Stimulated activated CD8-positive, alpha-beta memory T cell treated with anti-CD3 and anti-CD28 coated beads, Interleukin-4, amount 100 ng/mL, for 48 hours (primary cell): Measurements from ENCODE around the gene SUMF1.
"Not testable (repeated sequence)": the region's sequence is repeated elsewhere in the genome, so short reads cannot be mapped to it uniquely, and the experiment has no call there.

Source experiments
- DNase-seq: peaks from one replicate; pipeline ENCODE4 v3.0.0-alpha.2; 2020

SUMF1 gene

DNA sequence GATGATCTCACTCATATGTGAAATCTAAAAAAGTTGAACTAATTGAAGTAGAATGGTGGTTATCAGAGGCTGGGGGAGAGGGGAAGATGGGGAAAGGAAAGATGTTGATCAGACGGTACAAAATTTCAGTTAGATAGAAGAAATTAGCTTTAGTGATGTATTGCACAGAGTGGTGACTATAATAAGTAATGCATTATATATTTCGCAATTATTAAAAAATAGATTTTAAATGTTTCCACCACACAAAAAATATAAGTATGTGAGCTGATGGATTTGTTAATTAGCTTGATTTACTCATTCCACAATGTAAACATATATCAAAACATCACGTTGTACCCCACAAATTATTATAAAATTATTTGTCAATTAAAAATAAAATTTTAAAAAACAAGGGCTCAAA, 8.1 kb downstream of the SUMF1 start:
- no peak for DNase-seq

DNA sequence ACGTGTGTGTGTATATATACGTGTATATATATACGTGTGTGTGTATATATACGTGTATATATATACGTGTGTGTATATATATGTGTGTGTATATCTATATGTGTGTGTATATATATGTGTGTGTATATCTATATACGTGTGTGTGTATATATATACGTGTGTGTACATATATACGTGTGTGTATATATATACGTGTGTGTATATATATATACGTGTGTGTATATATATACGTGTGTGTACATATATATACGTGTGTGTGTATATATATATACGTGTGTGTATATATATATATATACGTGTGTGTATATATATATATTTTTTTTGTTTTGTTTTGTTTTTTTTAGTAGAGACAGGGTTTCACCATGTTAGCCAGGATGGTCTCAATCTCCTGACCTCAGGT, 10.3 kb downstream of the SUMF1 start:
- DNase-seq: not testable (repeated sequence)

DNA sequence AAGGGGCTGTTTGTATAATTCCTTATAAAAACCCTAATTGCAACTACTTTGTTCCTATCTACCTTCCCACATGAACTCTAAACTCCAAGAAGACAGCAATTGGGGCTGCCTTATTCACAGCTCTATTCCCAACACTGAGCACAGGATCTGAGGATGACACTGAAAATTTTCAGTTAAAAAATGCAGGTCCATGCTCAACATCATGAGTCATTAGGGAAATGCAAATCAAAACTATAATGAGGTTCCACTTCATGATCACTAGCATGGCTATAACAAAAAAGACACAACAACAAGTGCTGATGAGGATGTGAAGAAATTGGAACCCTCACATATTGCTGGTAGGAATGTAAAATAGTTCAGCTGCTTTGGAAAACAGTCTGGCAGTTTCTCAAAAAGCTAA, 12.9 kb downstream of the SUMF1 start:
- DNase-seq: no peak

DNA sequence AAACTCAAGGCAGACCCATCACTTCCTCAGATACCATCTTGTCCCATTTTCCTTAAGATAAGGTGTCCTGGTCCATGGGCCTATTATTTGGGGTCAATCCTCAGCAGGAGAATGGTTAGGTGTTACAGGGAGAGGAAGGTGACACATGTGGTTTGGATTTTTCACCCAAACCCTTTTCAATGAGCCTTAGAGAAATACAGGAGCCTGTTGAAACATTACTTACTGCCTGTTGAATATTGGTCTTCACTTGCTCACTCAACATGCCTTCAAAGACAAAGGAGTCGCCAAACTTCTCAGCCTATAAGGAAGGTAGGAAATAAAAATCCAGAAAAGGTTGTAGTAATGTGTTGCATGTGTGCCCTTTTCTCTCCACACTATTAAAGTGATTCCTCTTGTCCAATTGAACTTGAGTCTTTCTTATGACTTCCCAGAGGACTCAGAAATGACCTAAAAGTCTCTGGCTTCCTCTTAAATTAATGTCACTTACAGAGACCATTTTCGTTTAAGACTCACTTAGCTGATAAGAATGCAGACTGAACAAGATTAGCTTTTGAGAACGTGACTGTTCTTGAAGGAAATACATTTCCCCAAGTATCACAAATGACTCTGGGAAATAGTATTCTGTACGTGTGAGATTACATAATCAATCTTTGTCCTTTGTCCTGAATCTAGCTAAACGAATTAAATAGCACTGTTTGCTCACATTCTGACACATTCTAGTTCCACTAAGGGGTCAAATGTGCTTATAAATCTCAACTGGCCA, 17.8 kb downstream of the SUMF1 start:
- DNase-seq: no peak

DNA sequence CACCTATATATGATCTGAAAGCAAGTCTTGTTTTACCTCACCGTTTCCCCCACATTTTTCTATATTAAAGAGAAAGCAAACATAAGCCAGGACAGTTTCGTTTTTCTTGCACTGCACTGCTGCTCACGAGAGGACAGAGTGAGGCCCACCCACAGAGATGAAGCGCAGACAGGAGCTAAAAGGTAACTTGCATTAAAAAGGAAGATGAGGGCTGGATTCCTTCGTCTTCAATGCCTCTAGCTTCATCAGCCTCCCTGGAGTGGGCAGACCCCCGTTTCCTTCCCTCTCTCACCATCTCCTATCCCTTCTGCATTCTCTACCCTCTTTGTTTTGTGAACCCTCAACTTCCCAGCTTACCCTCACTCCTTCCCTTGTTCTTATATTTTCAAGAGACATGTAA, 18.9 kb downstream of the SUMF1 start:
- no peak for DNase-seq

DNA sequence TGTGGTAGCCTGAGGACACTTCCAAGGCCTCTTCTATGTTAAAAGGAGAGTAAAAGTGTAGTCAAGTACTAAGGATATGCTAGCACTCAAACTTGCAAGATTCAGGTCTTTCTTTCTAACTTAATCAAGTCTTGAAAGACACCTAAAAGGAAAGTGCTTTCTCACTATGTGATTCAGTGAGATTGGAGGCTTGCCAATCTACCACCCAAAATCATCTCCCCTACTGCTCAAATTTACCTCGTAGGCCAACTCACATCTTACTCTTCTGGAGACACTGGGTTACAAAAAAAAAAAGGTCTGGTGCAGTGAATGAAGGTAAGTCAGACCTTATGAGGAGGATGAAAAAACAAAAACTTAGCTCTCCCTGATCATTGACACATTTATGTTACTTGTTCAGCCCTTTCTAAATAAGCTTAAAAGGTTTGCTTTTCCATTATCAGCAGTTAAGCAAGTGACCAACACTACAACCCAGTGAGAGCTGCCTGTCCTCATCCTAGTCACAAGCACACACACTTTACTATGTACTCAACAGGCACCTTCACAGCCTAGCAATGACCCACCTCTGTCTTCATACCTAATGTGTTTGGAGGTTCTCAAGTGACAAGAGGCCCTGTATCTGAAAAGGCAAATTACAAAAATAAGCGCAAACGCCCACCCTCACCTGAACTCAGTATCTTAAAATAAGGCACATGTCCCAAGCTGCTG, 19.6 kb downstream of the SUMF1 start:
- DNase-seq: no peak

DNA sequence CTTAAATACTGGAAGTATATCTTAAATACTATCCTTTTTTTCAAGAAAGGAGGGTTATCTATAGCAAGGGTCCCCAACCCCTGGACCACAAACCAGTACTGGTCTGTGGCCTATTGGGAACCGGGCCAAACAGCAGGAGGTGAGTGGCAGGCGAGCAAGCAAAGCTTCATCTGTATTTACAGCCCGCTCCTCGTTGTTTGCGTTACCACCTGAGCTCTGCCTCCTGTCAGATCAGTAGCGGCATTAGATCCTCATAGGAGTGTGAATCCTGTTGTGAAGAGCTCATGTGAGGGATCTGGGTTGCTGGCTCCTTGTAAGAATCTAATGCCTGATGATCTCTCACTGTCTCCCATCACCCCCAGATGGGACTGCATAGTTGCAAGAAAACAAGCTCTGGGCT, 26.1 kb downstream of the SUMF1 start:
- no peak for DNase-seq

DNA sequence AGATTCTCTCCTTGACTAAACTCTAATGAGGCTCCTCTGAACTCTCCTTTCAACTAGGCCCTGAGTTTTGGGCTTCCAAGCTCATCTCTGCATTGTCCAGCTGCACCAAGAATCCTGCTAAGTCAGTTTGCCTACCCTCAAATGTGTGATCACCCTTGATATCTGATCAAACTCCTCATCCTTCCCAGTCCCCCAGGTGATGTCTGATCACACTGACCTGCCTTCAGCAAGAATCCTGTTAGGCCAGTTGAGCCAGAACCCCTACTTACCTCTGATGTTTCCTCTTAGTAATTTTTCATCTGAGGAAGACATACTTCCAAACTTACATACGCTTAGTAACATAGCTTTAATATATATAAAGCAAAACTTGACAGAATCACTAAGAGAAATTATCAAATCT, 28.8 kb downstream of the SUMF1 start:
- DNase-seq: no peak

DNA sequence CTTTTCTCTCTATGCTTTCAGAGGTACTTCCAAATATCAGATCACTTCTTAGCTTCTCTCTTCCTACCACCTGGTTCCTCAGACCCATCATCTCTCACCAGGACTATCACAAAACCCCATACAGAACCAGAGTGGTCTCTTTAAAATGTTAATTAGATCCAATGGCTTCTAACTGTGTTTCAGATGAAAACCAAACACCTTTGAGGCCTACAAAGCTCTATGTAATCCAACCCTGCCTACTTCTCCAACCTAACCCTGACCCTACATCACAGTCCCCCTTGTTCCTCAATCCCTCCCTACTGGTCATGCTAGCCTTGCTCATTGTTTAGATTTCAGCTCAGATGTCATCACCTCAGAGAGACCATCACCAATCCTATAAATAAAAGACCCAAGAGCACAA, 34.8 kb downstream of the SUMF1 start:
- no peak for DNase-seq

DNA sequence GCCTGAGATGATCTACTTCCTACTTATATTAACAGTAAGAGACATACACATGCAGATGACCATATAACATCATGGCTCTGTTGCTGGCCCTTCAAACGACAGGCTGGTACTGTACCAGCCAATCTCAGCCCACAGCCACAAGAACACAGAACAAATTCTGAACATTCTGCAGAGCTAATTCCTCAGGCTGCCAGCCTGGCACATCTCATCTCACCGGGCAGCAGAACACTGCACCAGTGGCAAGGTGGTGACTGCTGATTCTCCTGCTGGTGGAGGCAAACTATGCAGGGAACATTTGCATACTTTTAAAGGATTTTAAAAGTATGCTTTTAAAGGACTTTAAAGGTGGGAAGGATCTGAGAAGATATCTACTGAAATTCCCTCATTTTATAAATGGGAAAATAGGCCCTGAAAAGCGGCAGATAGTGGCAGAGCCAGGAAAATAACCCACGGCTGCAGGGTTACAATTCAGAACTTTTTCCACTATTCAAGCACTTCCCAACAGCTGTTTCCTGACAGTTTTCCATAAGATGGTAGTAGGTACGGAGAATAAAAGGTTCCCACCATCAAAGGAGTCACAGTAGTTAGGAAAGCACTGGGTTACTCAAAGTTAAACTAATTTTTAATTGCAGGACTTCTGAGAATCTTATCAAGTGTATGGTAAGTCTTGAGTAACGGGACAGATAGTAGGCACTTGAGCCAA, 37.3 kb downstream of the SUMF1 start:
- no peak for DNase-seq

DNA sequence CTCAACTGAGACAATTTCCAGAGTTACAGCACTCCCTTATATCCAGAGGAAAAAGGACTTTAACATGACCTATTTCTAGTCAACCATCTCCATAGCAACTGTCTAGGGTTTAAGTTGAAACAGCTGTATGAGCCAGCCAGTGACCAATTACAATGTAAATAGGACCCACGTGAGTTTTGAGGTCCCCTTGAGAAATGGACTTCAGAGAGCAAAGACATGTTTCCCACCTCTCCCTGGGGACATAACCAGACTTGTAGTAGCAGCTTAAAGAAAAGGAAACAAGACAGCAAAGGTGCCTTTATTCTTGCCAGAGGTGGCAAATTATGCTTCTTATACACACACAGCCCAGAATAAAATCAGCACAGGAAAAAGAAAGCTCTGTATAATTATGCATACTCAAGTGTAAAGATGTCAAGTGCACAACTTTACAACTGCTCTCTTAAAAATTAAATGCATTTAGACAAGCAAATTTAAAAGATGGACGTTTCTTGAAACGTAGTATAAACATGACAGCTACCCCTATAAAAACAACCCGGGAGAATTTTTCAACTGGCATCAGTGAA, 40.2 kb downstream of the SUMF1 start:
- DNase-seq: no peak

DNA sequence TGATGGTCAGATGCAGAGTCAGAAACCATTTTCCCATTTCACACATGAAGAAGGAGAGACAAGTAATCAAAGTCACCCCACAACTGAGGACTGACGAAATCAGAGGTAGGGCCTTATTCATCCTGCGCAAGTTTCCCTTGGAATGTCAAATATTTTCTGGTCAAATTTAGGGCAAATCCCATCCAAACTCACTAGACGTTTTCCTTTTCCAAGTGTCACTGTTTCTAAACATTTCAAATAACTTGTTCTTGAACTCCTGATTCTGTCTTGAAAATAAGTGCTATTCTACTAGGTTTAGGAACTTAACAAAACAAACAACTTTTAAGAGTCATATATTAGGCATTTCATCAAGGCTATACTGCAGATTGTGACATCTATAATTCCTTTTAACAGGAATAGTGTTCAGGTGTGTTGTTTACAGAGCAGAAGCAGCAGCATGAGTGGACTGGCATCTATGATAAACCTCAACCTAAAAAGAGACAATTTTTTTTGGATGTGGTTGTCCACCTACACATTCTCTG, 40.7 kb downstream of the SUMF1 start:
- no peak for DNase-seq

DNA sequence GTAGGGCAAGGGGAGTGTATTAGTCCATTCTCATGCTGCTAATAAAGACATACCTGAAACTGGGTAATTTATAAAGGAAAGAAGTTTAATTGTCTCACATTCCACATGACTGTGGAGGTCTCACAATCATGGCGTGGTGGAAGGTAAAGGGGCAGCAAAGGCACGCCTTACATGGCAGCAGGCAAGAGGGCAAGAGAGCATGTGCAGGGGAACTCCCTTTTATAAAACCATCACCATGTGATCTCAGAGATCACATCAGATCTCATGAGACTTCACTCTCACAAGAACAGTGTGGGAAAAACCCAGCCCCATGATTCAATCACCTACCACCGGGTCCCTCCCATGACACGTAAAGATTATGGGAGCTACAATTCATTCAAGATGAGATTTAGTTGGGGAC, 41.4 kb downstream of the SUMF1 start:
- peak; percentile 54 for DNase-seq

DNA sequence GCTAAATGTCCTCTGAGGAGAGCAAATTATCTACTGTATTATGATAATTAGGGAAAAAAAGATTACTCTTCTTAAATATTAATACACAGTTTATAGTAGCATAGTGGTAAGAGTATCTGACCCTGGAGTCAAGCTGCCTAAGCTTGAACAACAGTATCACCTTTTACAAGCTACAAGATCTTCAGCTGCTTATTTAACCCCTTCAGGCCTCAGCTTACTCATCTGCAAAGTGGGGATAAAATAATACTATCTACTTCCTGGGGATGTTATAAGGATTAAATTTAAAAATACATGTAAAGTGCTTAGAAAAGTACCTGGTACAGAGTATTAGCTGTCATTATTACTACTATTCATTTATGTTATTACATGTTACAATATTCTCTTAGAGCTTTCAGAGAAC, 42.0 kb downstream of the SUMF1 start:
- DNase-seq: no peak

DNA sequence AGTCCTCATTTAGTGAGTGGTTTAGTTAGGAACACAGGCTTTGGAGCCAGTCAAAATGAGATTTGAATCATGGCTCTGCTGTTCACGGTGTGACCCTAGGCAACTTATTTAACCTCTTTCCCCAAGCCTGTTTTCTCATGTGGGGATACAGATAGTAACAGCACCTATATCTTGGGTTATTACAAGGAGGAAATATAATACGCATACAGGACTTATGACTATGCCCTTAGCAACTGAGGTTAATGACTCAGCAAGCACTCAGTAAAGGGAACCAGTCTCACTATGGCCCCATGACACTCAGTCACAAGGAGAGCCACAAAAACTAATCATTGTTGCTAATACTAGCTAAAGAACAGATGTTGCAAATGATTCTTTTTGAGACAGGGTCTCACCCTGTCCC, 45.9 kb downstream of the SUMF1 start:
- no peak for DNase-seq

DNA sequence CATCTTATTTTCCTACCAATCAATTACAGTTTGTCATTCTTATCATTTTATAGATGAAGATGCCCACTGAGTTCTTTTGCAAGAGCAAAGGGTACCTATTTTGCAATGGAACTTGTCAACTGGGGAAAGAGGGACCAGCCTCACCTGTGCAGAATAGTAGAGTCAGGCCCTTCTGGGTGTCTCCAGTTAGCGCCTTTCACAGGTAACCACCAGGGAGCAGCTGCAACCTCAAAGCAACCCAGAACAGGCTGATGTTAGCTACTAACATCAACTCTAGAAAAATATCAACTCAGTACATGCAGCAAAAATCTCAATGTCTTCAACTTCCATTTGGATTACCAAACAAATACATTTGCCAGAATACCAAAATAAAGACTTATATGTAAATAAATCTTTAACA, 47.1 kb downstream of the SUMF1 start:
- no peak for DNase-seq

DNA sequence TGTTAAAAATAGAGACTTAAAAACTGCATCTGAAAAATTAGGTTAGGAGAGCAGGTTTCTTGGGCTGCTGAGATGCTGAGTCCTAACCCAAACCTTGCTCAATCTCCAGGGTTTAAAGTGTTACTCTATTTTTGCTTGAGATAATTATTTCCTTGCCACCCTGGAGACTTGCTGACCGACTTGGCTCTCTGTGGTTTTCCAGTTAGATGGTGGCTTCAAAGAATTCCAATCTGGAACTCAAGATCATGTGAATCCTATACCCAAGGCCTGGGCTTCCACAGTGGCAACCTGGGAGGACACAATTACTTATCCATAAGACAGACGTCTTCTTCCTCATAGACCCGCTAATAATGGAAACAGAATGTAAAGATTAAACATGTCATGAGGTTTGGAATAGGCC, 47.7 kb downstream of the SUMF1 start:
- no peak for DNase-seq

DNA sequence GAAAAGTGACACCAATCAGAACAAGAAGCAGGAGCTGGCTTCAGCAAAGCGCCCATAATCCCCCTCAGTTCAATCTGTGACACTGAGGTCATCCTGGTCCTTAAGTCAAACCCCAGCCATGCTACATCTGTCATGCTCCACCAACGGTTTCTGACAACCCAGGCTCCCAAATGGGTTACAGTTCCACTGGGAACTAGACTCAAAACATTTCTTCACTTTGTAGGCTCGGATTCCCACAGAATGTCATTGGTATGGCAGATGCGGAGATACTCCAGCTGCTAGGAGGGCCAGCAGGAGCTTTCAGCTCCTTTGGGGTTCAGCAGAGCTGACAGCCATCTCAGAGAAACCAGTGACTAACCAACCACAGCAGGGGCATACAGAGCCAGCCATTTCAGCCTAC, 48.9 kb downstream of the SUMF1 start:
- peak; percentile 44 for DNase-seq

DNA sequence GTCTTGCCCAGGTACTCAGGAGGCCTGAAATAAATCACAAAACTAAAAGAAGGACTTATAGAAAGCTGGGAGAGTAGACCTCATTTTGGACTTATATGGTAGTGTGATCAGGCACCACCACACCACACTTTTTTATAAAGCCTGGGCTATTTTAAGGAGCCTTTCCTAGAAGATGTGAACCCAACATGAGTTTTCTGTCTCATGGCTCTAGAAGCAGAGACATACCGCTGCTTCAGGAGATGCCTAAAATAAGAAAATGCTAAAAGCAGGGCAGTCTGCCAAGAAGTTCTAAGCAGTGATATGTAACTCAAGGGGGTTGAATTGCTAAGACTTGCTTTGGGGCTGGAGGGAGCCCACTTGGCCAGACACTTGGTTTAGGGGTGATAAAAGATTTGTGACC, 49.6 kb downstream of the SUMF1 start:
- DNase-seq: no peak

DNA sequence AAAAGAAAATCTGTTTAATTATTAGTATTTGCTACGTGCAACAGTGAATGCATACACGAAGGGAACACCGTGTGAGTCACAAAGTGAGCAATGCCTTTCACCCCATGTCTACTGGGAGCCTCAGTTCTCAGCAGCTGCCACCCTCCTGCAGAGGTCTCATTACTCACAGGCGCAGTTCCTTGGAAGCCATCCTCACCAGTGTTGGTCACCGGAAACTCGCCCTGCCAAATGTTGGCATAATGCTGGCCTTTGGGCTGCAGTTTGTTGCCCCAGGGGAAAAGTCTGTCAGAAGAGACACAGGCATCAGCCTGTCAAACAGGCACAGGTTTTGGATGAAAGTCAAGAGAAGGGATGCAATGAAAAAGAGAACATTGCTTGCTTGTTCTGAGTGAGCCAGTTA, 50.1 kb downstream of the SUMF1 start:
- peak; percentile 66 for DNase-seq

DNA sequence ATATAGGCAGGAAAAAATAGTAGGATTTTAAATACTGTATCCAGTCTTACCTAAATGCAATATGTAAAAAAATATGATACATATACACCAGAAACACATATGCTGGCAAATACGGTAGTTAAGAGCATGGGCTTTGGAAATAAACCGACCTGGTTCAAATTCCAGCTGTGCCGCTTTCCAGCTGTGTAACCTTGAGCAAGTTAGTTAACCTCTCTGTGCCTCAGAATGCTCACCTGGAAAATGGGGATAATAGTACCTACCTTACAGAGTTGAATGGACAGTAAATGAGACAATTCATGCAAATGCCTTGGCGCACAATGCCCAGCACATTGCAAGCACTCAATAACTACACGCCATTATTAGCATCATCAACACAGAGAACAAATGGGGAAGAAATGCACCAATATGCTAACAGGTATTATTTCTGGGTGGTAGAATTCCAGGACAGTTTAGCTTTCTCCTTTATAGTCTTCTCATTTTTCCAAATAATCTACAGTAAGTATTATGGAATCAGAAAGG, 50.6 kb downstream of the SUMF1 start:
- no peak for DNase-seq

DNA sequence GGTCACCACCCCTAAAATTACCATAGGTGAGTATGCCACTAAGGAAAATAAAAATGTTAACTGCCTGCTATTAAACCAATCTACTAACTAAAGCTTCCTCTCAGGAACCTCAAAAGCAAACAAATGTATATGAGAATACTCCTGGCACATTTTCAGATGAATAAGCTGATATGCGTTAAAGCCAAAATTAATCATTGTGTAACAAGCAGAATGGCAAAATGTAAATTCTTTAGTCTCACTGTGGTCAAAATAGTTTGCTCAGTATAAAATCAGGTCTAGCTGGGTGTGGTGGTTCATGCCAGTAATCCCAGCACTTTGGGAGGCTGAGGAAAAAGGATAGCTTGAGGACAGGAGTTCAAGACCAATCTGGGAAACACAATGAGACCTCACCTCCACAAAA, 53.6 kb downstream of the SUMF1 start:
- no peak for DNase-seq

DNA sequence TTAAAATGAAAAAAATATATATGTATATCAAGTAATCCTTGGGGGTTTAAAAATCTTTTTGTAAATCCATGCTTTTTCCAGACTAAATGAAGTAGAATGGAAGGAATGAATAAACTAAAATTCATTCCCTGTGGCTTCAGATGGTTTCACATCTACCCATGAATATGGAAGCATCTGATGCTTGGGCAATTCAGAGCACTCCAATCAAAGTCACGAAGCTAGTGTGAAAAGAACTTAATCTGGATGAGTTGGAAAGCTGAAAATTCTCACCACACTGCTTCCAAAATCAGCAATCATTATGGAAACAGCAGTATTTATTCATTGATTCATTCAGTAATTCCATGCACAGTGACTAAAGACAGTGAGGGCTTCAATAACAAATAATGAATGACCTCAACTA, 55.2 kb downstream of the SUMF1 start:
- no peak for DNase-seq
